ENCODE measurements around the gene ST3GAL2. TPM values are rescaled to one million over a fixed set of nuclear protein-coding genes. Genes with fewer than 3 reads are reported as not detected.

Gene ST3GAL2
- total RNA-seq, 1 experiment from 2014 or later: 45.9 TPM

DNA sequence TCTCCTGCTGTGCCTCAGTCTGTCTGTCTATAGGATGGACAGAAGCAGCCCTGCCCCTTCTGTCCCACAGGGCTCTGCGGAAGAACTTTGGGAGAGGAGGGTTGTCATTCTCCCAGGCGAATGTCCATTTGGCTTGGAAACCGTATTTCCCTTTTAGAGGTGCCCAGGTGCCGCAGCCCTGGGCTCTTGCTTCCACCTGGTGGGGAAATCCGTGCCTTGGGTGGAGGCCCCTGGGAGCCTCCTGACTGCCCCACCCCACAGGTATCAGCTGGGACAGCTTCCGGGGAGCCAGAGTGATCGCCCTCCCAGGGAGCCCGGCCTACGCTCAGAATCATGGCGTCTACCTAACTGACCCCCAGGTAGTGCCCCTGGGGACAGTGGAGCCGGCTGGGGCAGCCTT, 28.2 kb upstream of the ST3GAL2 start:
- Histone ChIP-seq H3K4me2 (ENCODE audit: insufficient read depth, insufficient read length, low read length) (no peak overlapping the region), H3K79me2 (ENCODE audit: insufficient read depth, low read length) (no peaks in the 10 kb centered on the region), H2BK12ac (ENCODE audit: insufficient read length, low read depth, low read length) (no peak overlapping the region), H3K79me1 (ENCODE audit: insufficient read depth, low read depth, low read length, poor library complexity, severe bottlenecking) (no peaks in the 10 kb centered on the region), H2BK15ac (ENCODE audit: low read depth, low read length) (no peak overlapping the region), H3K9ac (ENCODE audit: extremely low read depth, insufficient read length, low read length) (no peak overlapping the region), H4K91ac (ENCODE audit: insufficient read length, low read depth, low read length) (no peak overlapping the region), H2AFZ (ENCODE audit: low read length) (no peak overlapping the region), H3K14ac (ENCODE audit: insufficient read depth, low read length) (no peak overlapping the region; the same call in 1 of the 2 replicates), H2BK5ac (ENCODE audit: insufficient read length, low read length) (no peak overlapping the region), H3K23me2 (ENCODE audit: insufficient read length, low read depth, low read length, poor library complexity, severe bottlenecking) (no peaks in the 10 kb centered on the region), H3K27ac (ENCODE audit: insufficient read length, low read depth, low read length) (no peak overlapping the region), H3K23ac (ENCODE audit: insufficient read length, low read depth, low read length) (no peak overlapping the region), H3K4me1 (ENCODE audit: insufficient read depth, low read length) (no peaks in the 10 kb centered on the region), H2BK120ac (ENCODE audit: low read depth, low read length, poor library complexity, severe bottlenecking) (no peak overlapping the region), H4K8ac (replicated peaks; ENCODE audit: insufficient read length, low read depth, low read length) (no peak overlapping the region), H3K27me3 (ENCODE audit: insufficient read depth, low read length) (no peaks in the 10 kb centered on the region), H2BK20ac (ENCODE audit: low read depth, low read length, poor library complexity, severe bottlenecking) (no peak overlapping the region), H3K4ac (ENCODE audit: low read depth, low read length) (no peak overlapping the region), H3K56ac (ENCODE audit: insufficient read length, low read depth, low read length) (no peak overlapping the region), H3K18ac (ENCODE audit: insufficient read length, low read depth, low read length) (no peak overlapping the region), H3T11ph (ENCODE audit: low read length) (no peak overlapping the region), H3K9me3 (ENCODE audit: control insufficient read depth, low read depth, low read length) (no peaks in the 10 kb centered on the region), H2AK5ac (ENCODE audit: insufficient read length, low read length) (no peak overlapping the region), H4K5ac (ENCODE audit: insufficient read length, low read depth, low read length) (no peak overlapping the region), H4K20me1 (ENCODE audit: control insufficient read depth, insufficient read depth, insufficient read length) (peaks cover 3% of the 10 kb centered on the region)
- no peaks in the 10 kb centered on the region for H3K9me3 Mint-ChIP-seq
- peak; percentile 46; the same call in 2 of the 3 replicates for TF ChIP-seq CTCF (conservative IDR thresholded peaks at IDR 0.05)
- WGBS (ENCODE audit: extremely low coverage, insufficient read length, low lambda C conversion rate): no CpG with 5 or more reads among the region's 11 CpGs
- H3K4me3 Mint-ChIP-seq: no peak overlapping the region
- no peaks in the 10 kb centered on the region for H3K36me3 Mint-ChIP-seq (ENCODE audit: insufficient read depth in 1 of 3, low read depth in 3 of 3)
- H3K4me1 Mint-ChIP-seq: peaks cover 3 to 7% of the 10 kb centered on the region in 2 experiments; a peak in 3 of 4 replicates
- H3K27ac Mint-ChIP-seq: no peak overlapping the region
- H3K27me3 Mint-ChIP-seq (ENCODE audit: low read depth): no peaks in the 10 kb centered on the region
- no peak for DNase-seq
